Measurements from ENCODE around the gene ANK3. TPM values are rescaled to one million over a fixed set of nuclear protein-coding genes. Genes with fewer than 3 reads are reported as not detected.

Gene ANK3
- total RNA-seq, 4 donors from 2014 or later: 118 to 161 (median 151) TPM

DNA sequence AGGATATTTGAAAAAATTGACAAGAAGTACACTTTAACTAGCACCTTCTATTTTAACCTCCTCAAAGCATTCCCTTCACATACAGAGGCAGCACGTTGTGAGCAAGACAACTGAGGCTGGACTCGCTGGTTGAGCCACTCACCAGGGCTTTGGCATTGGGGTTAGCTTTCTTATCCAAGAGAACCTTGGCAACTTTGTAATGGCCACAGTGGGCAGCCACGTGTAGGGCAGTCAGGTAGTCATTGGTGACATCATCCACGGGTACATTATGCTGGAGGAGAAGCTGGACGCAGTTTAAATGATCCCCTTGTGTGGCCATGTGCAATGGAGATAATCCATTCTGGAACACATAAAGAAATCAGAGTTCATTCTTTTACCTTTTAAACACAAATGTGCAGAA is 181.8 kb downstream of the ANK3 start:
- no peaks in the 10 kb centered on the region for H3K36me3 ChIP-seq
- no peaks in the 10 kb centered on the region for H3K9me3 ChIP-seq
- TF ChIP-seq CTCF (IDR thresholded peaks at IDR 0.05) (no peak), POLR2A (IDR thresholded peaks at IDR 0.05) (no peak)
- DNase-seq: no peak
- H3K27ac ChIP-seq: no peak overlapping the region
- H3K27me3 ChIP-seq: no peaks in the 10 kb centered on the region
- H3K4me3 ChIP-seq: no peak overlapping the region
- peaks cover 0 to 6% (median 0%) of the 10 kb centered on the region in 4 donors for H3K4me1 ChIP-seq

GRCh38 chr10:60206735-60207134 is 182.9 kb downstream of the ANK3 start:
- TF ChIP-seq POLR2A (IDR thresholded peaks at IDR 0.05) (no peak), CTCF (IDR thresholded peaks at IDR 0.05) (peak in 1 of 6 experiments; percentile 2)
- H3K4me3 ChIP-seq: no peak overlapping the region
- no peaks in the 10 kb centered on the region for H3K36me3 ChIP-seq
- DNase-seq: peak in 2 of 3 donors; percentile 50 to 80
- no peaks in the 10 kb centered on the region for H3K27me3 ChIP-seq
- no peaks in the 10 kb centered on the region for H3K9me3 ChIP-seq
- H3K4me1 ChIP-seq: peaks cover 0 to 6% (median 0%) of the 10 kb centered on the region in 4 donors
- H3K27ac ChIP-seq: no peak overlapping the region

- TF ChIP-seq CTCF (IDR thresholded peaks at IDR 0.05) (no peak), POLR2A (IDR thresholded peaks at IDR 0.05) (no peak)
- H3K27me3 ChIP-seq: no peaks in the 10 kb centered on the region
- no peaks in the 10 kb centered on the region for H3K9me3 ChIP-seq
- H3K27ac ChIP-seq: no peak overlapping the region
- no peak overlapping the region for H3K4me3 ChIP-seq
- no peak for DNase-seq
- no peaks in the 10 kb centered on the region for H3K36me3 ChIP-seq
- peaks cover 0 to 6% (median 0%) of the 10 kb centered on the region in 4 donors for H3K4me1 ChIP-seq
Observed at GRCh38 chr10:60205741-60206140, 183.9 kb downstream of the ANK3 start.

DNA sequence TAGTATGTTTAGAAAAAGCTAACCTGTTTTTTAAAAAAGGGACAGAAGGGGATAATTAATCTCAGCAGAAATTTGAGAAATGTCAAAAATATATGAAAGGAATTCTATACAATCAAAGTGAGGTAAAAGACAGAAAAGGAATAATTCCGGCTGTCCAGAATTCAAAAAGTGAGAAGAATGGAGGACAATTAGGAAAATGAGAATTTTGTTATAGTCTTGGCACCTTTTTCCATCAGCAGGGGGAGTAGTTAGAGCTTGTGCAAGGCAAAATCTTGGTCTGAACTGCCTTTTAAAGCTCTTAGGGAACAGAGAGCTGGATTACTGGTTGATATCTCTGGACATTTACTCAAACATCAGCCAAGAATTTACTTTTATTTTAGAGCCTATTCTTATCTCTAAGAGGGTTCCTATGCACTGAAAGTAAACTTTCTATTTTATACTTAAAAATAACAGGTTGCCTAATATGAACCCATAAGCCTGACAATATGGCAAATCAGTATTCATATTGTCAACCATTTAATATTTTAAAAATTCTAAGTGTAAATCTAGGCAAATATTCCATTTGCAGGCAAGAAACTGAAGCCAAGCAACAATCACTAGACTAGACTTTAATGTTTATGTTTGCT is 185.6 kb downstream of the ANK3 start:
- no peaks in the 10 kb centered on the region for H3K9me3 ChIP-seq
- DNase-seq: no peak

DNA sequence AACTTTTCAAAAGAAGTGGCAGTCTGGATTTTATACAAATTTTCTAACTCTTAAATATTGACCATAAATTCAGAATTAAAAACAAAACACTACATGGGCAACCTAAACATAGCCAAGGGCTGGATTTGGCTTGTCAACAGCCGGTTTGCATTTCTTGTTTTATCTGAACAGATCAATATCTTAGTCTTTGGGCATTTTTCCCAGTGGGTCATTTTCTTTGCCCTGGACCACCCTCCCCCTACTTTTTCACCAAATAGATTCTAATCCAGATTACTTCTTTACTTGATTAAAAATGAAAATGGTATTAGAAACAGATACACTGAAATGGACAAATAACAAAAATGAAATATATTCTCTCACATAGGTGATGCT is 189.0 kb downstream of the ANK3 start:
- Histone ChIP-seq H3K36me3 (no peaks in the 10 kb centered on the region), H3K4me1 (no peaks in the 10 kb centered on the region), H3K27me3 (no peaks in the 10 kb centered on the region), H3K9me3 (no peaks in the 10 kb centered on the region), H3K4me3 (no peak overlapping the region), H3K27ac (no peak overlapping the region)
- TF ChIP-seq CTCF (IDR thresholded peaks at IDR 0.05) (no peak), POLR2A (IDR thresholded peaks at IDR 0.05) (no peak)
- no peak for DNase-seq

More for the DNA sequence above, 185.6 kb downstream of the ANK3 start:
- Histone ChIP-seq H3K27me3 (no peaks in the 10 kb centered on the region), H3K27ac (no peak overlapping the region), H3K4me3 (no peak overlapping the region), H3K4me1 (peaks cover 0 to 6% (median 0%) of the 10 kb centered on the region in 4 donors), H3K36me3 (no peaks in the 10 kb centered on the region)
- TF ChIP-seq POLR2A (IDR thresholded peaks at IDR 0.05): no peak
- TF ChIP-seq CTCF (IDR thresholded peaks at IDR 0.05): peak in 5 of 6 experiments; percentile 3 to 51 (median 43)
